B cell (primary cell): ENCODE measurements around the gene COX10. TPM values are rescaled to one million over a fixed set of nuclear protein-coding genes. Genes with fewer than 3 reads are reported as not detected.

Experiments
- ATAC-seq: fragments of 200-7000 bp; cut with Tn5 transposase; one replicate; pipeline ENCODE4 v1.10.0; 2021; ENCODE audit warnings: low read depth, mild to moderate bottlenecking, moderate number of reproducible peaks, moderate library complexity
- CTCF ChIA-PET: fragments of 350-600 bp; sonication (Branson Sonifier 250); formaldehyde crosslinking; loops from one replicate; lab custom pipeline; 2021; ENCODE audit warnings: antibody characterized with exemption, inconsistent platforms; lab: Charles Lee
- POLR2A ChIA-PET: fragments of 350-600 bp; sonication (Branson Sonifier 250); formaldehyde crosslinking; loops from one replicate; lab custom pipeline; 2021; ENCODE audit warnings: antibody characterized with exemption; lab: Charles Lee
- DNase-seq: peaks from one replicate; pipeline ENCODE4 v3.0.0; 2013
- H2AFZ ChIP-seq: 2 replicates; pipeline ENCODE4 v1.6.1; 2012; ENCODE audit warnings: mild to moderate bottlenecking, low read depth, low read length; ENCODE audit not compliant: insufficient read depth, poor library complexity, severe bottlenecking
- H3K27ac ChIP-seq, 2 donors: 1 replicate in 1 of 2; 2 replicates in 1 of 2; pipeline ENCODE4 v1.5.1; 2012 to 2013; ENCODE audit warnings: low read length in 2 of 2, mild to moderate bottlenecking in 2 of 2, moderate library complexity in 1 of 2
- H3K27me3 ChIP-seq, 4 experiments: fragments of 200-600 bp in 1 of 4; sonication (generic) in 1 of 4; replicated peaks in 1 of 4; 1 replicate in 2 of 4; 2 replicates in 2 of 4; pipeline versions ENCODE4 v1.6.1 to v1.7.0; 2013 to 2016; ENCODE audit warnings: low read length in 3 of 4, mild to moderate bottlenecking in 2 of 4, mixed read lengths in 1 of 4, moderate library complexity in 1 of 4; ENCODE audit not compliant: insufficient read depth in 4 of 4, control insufficient read depth in 3 of 4; ENCODE audit errors: control extremely low read depth in 1 of 4
- H3K36me3 ChIP-seq, 2 experiments: replicated peaks in 1 of 2; 1 replicate in 1 of 2; 2 replicates in 1 of 2; pipeline versions ENCODE4 v1.6.1 to v1.7.1; 2013; ENCODE audit warnings: low read length in 1 of 2; ENCODE audit not compliant: insufficient read depth in 2 of 2, control insufficient read depth in 1 of 2; ENCODE audit errors: control extremely low read depth in 1 of 2, extremely low read depth in 1 of 2
- H3K4me1 ChIP-seq, 2 donors: fragments of 200-600 bp in 1 of 2; sonication (generic) in 1 of 2; 1 replicate in 1 of 2; 2 replicates in 1 of 2; pipeline versions ENCODE4 v1.5.1 to v1.6.1; 2013 to 2017; ENCODE audit warnings: low read length in 2 of 2; ENCODE audit not compliant: control insufficient read depth in 2 of 2, insufficient read depth in 2 of 2
- H3K4me2 ChIP-seq: replicated peaks from 2 replicates; pipeline ENCODE3; 2012; ENCODE audit warnings: mild to moderate bottlenecking, low read depth, low read length; ENCODE audit not compliant: poor library complexity, severe bottlenecking
- H3K4me3 ChIP-seq, 5 experiments: fragments of 200-600 bp in 1 of 5; sonication (generic) in 1 of 5; 1 replicate in 3 of 5; 2 replicates in 2 of 5; pipeline versions ENCODE4 v1.5.1 to v1.7.0; 2011 to 2016; ENCODE audit warnings: low read length in 4 of 5, mild to moderate bottlenecking in 4 of 5, low read depth in 2 of 5, control low read depth in 1 of 5, moderate library complexity in 1 of 5; ENCODE audit not compliant: insufficient read depth in 1 of 5; ENCODE audit errors: control extremely low read depth in 1 of 5, extremely low read depth in 1 of 5
- H3K79me2 ChIP-seq: fragments of 200-600 bp; sonication (generic); one replicate; pipeline ENCODE4 v1.6.0; 2016; ENCODE audit warnings: low read length; ENCODE audit not compliant: control insufficient read depth, insufficient read depth
- H3K9ac ChIP-seq: fragments of 200-600 bp; sonication (generic); 2 replicates; pipeline ENCODE4 v1.6.1; 2017; ENCODE audit warnings: mild to moderate bottlenecking, low read length, moderate library complexity
- H3K9me3 ChIP-seq, 3 donors: one replicate each; pipeline versions ENCODE4 v1.6.1 to v1.7.1; 2013; ENCODE audit warnings: low read length in 2 of 3; ENCODE audit not compliant: control insufficient read depth in 2 of 3, insufficient read depth in 1 of 3; ENCODE audit errors: control extremely low read depth in 1 of 3
- H4K20me1 ChIP-seq: 2 replicates; pipeline ENCODE4 v1.6.0; 2012; ENCODE audit warnings: mild to moderate bottlenecking, low read length; ENCODE audit not compliant: insufficient read depth, control insufficient read depth, poor library complexity, severe bottlenecking
- H3K27ac Mint-ChIP-seq: one replicate; pipeline ENCODE4 v1.8.0; 2021; ENCODE audit warnings: mixed read lengths
- H3K27me3 Mint-ChIP-seq: one replicate; pipeline ENCODE4 v1.8.0; 2021; ENCODE audit warnings: mixed read lengths
- H3K4me1 Mint-ChIP-seq: one replicate; pipeline ENCODE4 v1.8.0; 2021; ENCODE audit warnings: mixed read lengths
- H3K4me3 Mint-ChIP-seq: one replicate; pipeline ENCODE4 v1.8.0; 2021; ENCODE audit warnings: mixed read lengths
- H3K9me3 Mint-ChIP-seq: one replicate; pipeline ENCODE4 v1.8.0; 2022; ENCODE audit warnings: mixed read lengths; ENCODE audit not compliant: insufficient read depth
- CTCF ChIP-seq: fragments of 200-600 bp; IDR thresholded peaks from one replicate; pipeline ENCODE4 v1.8.0; 2022; ENCODE audit warnings: antibody characterized with exemption, mild to moderate bottlenecking
- EZH2 ChIP-seq: IDR thresholded peaks from 2 replicates; pipeline ENCODE4 v1.6.1; 2012; ENCODE audit warnings: borderline replicate concordance, low read depth, mild to moderate bottlenecking, moderate library complexity, low read length; ENCODE audit not compliant: insufficient read depth, poor library complexity, severe bottlenecking
- WGBS: methylation state at CpG from one replicate; pipeline ENCODE4 v1.1.5; 2013; ENCODE audit warnings: missing lambda C conversion rate; ENCODE audit not compliant: insufficient coverage; 5-methylcytosine and 5-hydroxymethylcytosine counted together
- intact Hi-C: fragments of 100-400 bp; cut with micrococcal nuclease; formaldehyde crosslinking; loops from one replicate; pipeline ENCODE4 v1.10.0; 2022
- polyA plus RNA-seq: library from polyadenylated mRNA; depleted of rRNA; stranded (reverse); fragments of >200 nt; gene quantifications from 2 replicates; pipeline ENCODE4 v1.2.3, GENCODE V29; 2012
- total RNA-seq, 2 donors: library from RNA; stranded (reverse); fragments of 120-200 nt in 1 of 2; gene quantifications; 1 replicate in 1 of 2; 2 replicates in 1 of 2; pipeline versions ENCODE4 v1.2.3 to v1.2.4, GENCODE V29; 2013 to 2022

The COX10 gene
- total and polyA plus RNA-seq, 2 donors (not counting 1 experiment from before 2014, with no cell fraction given) = 21.8 to 23.3 TPM

- Mint-ChIP-seq H3K27ac (no peak overlapping the region), H3K9me3 (no peaks in the 10 kb centered on the region), H3K4me3 (no peak overlapping the region), H3K4me1 (no peaks in the 10 kb centered on the region), H3K27me3 (peaks cover 4% of the 10 kb centered on the region)
- Histone ChIP-seq H3K27ac (no peak overlapping the region), H3K27me3 (peaks cover 0 to 8% (median 1%) of the 10 kb centered on the region in 4 experiments), H3K4me3 (no peak overlapping the region), H3K36me3 (peaks cover 0 to 17% of the 10 kb centered on the region in 2 experiments), H3K9me3 (no peaks in the 10 kb centered on the region), H3K4me2 (no peak overlapping the region), H2AFZ (no peak overlapping the region), H3K9ac (no peak overlapping the region), H3K4me1 (no peaks in the 10 kb centered on the region), H3K79me2 (no peaks in the 10 kb centered on the region), H4K20me1 (peaks cover 17% of the 10 kb centered on the region)
- CTCF ChIA-PET = no interaction called here
- ATAC-seq (no peak), DNase-seq (no peak)
- POLR2A ChIA-PET = no interaction called here
- TF ChIP-seq EZH2 (no peak), CTCF (no peak)
- intact Hi-C loops = no loop called here
- 90% methylated on average over 2 of the region's 3 CpGs for WGBS
These were observed 134.1 kb downstream of the COX10 start for GRCh38 chr17:14203388-14203787.

- Mint-ChIP-seq H3K4me1 (no peaks in the 10 kb centered on the region), H3K27me3 (no peaks in the 10 kb centered on the region), H3K4me3 (no peak overlapping the region), H3K9me3 (no peaks in the 10 kb centered on the region), H3K27ac (no peak overlapping the region)
- H4K20me1 ChIP-seq = peaks cover 10% of the 10 kb centered on the region
- no peak overlapping the region for H3K9ac ChIP-seq
- ATAC-seq (no peak), DNase-seq (no peak)
- H3K27ac ChIP-seq = no peak overlapping the region
- intact Hi-C loops = no loop called here
- H2AFZ ChIP-seq = no peak overlapping the region
- H3K79me2 ChIP-seq = no peaks in the 10 kb centered on the region
- no peak overlapping the region for H3K4me3 ChIP-seq
- no peaks in the 10 kb centered on the region for H3K4me1 ChIP-seq
- CTCF ChIA-PET = no interaction called here
- no peaks in the 10 kb centered on the region for H3K9me3 ChIP-seq
- no peak for TF ChIP-seq EZH2
- TF ChIP-seq CTCF = no peak
- POLR2A ChIA-PET = no interaction called here
- WGBS = 80% methylated on average over 5 of the region's 5 CpGs
- peaks cover 0 to 20% of the 10 kb centered on the region in 2 experiments for H3K36me3 ChIP-seq
- peaks cover 0 to 8% (median 1%) of the 10 kb centered on the region in 4 experiments for H3K27me3 ChIP-seq
- no peak overlapping the region for H3K4me2 ChIP-seq
These were observed 134.8 kb downstream of the COX10 start for GRCh38 chr17:14204084-14204483.
